ENCODE results near the gene NOL11.
A peak's percentile ranks its signal among the peaks of the same experiment; 100 is the strongest.
"Not testable (repeated sequence)": the region's sequence is repeated elsewhere in the genome, so short reads cannot be mapped to it uniquely, and the experiment has no call there.

NOL11 gene

DNA sequence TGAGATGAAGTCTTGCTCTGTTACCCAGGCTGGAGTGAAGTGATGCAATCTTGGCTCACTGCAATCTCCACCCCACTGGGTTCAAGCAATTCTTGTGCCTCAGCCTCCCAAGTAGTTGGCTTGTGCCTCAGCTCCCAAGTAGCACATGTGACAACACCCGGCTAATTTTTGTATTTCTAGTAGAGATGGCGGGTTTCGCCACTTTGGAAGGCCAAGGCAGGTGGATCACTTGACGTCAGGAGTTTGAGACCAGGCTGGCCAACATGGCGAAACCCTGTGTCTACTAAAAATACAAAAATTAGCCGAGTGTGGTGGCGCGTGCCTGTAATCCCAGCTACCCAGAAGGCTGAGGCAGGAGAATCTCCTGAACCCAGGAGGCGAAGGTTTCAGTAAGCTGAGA lies 39.0 kb downstream of the NOL11 start:
- not testable (repeated sequence) for DNase-seq

DNA sequence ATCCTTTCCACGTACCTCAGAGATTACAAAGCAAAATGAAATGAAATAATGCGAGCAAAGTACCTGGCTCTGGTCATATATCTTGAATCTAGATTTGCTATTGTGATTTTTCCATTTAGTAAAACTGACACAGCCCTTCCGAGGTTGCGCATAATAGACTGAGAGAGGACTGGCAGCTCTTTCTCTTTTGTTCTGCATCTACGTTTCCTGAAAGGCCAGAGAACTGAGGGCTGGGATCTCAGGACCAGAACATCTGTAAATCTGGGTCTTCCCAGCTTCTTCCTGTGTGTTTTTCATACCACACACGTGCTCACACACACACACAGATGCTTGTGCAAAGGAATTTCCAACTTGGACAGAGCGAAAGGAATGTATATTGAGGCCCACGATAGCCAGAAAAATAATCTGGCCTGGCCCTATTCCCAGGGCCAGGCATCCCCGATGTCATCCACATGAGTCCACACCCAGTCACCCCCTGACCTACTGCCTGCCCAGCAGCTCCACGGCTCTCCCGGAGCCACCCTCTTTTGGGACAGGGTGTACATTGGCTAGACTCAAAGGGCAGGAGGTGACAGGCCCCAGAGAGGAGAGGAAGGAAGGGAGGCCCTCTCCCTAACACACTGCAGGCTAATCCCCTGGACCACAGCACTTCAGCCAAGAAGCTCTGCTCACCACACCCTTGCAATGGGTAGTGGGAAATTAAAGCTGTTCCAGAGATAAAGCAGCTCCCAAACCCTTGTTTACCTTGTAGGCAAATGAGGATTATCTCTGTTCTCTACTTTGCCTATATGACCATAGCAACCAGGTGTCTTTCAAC lies 41.8 kb downstream of the NOL11 start:
- no peak for DNase-seq

DNA sequence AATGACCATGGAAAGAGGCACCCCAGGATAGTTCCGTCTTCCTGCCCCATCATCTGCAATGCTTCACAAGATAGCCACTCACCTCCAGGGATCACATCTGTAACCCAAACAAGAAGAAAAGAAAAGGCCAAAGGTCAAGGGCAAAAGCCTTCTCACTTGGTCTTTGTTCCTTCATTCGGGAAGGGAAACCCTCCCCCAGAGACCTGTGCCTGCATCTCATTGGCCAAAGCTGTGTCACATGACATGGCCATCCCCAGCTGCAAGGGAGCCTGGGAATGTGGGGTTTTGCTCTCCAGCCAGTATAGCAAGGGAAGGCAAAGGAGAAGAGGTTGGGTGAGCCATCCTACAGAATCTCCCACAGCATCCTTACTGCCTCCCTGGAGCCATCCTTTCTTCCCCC lies 47.9 kb downstream of the NOL11 start:
- no peak for DNase-seq

DNA sequence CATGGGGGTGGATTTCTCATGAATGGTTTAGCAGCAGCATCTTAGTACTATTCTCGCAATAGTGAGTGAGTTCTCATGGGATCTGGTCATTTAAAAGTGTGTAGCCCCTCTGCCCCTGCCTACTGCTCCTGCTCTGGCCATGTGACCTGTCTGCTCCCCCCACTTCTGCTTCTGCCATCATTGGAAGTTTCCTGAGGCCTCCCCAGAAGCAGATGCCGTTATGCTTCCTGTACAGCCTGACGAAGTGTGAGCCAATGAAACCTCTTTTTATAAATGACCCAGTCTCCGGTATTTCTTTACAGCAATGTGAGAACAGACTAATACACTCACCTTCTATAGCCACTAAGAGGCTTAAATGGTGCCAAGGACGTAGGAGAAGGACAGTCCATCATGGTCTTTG lies 51.5 kb downstream of the NOL11 start:
- no peak for DNase-seq

DNA sequence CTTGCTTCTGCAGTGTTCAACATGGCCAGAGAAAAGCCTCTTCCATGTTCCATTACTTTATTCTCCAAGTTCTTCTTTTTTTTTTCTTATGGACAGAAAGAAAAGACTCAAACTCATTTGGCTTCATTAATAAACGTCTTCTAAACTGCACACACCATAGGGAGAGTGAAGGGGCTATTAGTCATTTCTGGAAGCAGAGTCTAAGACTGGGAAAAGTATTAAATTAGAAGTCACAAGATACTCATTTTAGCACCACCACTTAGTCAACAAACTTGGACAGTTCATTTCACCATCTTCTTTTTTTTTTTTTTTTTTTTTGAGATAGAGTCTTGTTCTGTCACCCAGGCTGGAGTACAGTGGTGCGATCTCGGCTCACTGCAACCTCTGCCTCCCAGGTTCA lies 52.8 kb downstream of the NOL11 start:
- no peak for DNase-seq

DNA sequence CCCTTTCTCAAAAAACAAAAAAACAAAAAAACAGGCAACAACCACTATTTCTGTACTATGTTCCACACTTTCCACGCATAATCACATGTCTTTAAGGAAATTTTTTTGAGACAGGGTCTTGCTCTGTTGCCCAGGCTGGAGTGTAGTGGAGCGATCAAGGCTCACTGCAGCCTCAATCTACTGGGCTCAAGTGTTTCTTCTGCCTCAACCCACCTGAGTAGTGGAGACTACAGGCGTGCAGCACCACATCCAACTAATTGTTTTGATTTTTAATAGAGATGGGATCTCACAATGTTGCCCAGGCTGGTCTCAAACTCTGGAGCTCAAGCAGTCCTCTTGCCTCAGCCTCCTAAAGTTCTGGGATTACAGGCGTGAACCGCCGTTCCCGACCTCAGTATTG lies 54.9 kb downstream of the NOL11 start:
- DNase-seq: no peak

DNA sequence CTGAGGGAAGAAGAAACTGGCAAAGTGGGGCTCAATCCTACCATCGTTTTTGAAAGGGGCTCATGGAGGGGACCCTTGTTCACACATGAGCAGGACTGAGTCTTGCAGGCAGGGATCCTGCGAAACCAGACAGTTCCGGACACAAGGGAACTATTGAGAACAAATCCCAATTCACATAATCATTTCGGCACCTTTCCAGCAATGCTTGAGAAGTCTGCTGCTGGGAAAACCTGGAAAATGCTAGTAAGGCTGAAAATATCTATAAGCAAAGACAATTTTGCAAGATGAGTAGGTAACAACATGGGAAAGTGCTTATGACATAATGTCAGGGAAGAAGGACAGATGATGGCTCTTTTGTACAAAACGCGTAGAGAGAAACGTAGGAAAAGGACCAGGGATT lies 55.5 kb downstream of the NOL11 start:
- no peak for DNase-seq

DNA sequence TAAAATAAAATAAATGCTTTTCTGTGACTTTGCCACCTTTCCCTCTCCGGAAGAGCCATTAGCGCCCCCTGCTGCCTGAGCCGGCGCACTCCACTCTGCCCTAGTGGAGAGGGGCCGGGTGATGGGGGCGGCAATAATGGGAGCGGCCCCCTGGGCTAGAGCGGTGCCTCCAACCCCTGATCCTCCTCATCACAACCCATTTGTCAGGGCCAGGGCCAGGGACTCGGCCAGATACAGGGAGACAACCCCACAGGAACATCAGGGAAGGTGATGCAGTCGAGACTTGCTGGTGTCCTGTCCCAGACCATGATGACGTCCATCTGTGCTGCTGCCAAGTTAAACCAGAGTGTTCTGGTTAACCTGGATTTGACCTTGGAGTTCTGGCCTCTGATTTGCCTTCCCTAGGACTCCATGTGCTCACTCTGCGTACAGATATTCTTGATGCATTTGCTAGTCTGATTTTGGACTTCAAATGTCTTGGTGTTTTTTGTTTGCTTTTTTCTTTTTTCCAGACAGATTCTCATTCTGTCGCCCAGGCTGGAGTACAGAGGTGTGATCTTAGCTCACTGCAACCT lies 61.4 kb downstream of the NOL11 start:
- DNase-seq: peak; percentile 36

DNA sequence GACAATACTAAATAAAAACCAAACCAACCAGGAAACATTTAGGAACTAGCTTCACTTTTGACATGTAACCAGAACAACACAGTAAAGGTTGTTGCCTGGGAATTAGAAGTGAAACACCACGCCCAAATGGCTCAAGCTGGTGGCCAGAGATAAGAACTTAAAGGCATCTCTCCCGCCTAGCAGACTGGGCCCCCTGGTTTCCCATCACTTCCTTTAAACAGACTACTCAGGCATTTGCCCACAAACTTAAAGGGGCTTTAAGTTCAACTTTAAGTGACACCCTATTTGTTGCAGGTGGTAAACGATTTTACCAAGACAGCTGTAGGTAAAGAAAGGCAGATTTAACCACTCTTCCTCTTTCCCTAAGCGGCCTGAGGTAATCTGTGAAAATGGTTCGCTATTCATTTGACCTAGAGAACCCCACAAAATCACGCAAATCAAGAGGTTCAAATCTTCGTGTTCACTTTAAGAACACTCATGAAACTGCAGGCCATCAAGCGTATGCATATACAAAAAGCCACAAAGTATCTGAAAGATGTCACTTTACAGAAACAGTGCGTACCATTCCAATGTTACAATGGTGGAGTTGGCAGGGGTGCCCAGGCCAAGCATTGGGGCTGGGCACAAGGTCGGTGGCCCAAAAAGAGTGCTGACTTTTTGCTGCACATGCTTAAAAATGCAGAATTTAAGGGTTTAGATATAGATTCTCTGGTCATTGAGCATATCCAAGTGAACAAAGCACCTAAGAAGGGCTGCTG lies 66.8 kb downstream of the NOL11 start:
- no peak for DNase-seq

DNA sequence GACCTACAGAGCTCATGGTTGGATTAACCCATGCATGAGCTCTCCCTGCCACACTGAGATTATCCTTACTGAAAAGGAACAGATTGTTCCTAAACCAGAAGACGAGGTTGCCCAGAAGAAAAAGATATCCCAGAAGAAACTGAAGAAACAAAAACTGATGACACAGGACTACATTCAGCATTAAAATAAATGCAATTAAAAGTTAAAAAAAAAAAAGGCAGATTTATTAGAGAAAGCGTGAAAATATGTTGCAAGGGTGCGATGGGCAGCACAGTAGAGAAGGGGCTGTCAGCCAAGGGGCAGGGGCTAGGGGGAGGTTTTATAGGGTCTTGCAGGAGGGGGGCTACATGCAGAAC lies 67.4 kb downstream of the NOL11 start:
- no peak for DNase-seq

DNA sequence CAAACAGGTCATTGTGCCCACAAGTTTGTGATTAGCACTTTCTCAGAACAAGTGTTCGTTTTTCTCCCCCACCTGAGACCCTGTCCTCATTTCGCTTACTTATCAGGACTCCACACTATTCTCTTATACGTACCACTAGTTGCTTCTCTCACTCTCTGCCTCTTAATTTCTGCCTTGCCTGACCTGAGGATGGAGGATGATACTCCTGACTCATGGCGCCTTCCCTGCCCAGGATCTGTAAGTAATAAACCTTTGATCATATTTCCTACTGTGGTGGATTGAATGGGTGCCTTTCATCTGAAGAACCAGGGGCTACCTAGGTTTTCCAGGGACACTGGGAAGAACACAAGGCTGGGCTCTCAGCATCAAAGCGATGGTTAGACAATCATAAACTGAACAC lies 67.8 kb downstream of the NOL11 start:
- DNase-seq: no peak
